Right renal pelvis (tissue), 4 donors: Measurements from ENCODE around the gene CDC6. TPM values are rescaled to one million over a fixed set of nuclear protein-coding genes. Genes with fewer than 3 reads are reported as not detected.
"Not testable (repeated sequence)": the region's sequence is repeated elsewhere in the genome, so short reads cannot be mapped to it uniquely, and the experiment has no call there.

Source experiments
- DNase-seq, 4 donors: peaks; one replicate each; pipeline ENCODE4 v3.0.0-alpha.2; 2013; ENCODE audit warnings: low read depth in 4 of 4, low spot score in 3 of 4, missing footprints in 1 of 4
- polyA plus RNA-seq, 4 donors: library from polyadenylated mRNA; unstranded; fragments of 120-200 nt; gene quantifications; one replicate each; pipeline ENCODE4 v1.2.1, GENCODE V29; 2013; ENCODE audit not compliant: insufficient read length in 4 of 4

CDC6 gene
- polyA plus RNA-seq, 4 donors, result 21.9 to 24.5 (median 24.3) TPM

DNA sequence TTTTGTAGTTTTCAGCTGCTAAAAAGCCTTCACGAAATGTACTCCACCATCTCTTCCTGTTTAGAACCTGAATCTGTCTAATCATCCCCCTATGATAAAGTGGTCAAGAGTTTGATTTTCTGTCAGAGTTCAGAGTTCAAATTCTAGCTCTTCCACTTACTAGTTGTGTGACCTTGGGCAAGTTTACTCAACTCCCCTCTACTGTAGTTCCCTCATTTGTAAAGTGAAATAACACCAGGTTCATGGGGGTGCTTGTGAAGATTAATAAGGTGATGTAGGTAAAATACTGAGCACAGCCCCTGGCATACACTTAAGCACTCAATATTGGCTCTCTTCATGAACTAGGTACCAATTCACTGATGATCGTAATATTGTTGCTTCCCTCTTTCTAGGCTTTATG lies 1.2 kb upstream of the CDC6 start:
- DNase-seq, result no peak

DNA sequence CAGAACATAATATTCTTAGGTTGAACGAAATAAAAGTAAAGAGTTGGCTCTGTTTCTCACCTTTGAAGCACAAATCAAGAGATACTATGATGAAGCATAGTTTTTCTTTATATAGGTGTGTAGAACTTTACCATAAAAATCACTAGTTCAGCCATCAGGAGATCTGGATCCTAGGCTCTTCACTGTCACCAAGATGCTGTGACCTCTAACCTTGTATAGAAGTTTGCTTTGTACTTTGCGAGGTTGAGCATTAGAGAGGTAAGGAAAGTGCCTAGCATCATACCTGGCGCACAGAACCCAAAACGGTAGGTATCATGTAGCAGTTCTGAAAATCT lies 553 bp upstream of the CDC6 start:
- DNase-seq, result no peak

GRCh38 chr17:40290629-40291280 lies 3.1 kb downstream of the CDC6 start:
- DNase-seq, result no peak

- DNase-seq, result no peak
Measured at GRCh38 chr17:40291281-40291664, 3.6 kb downstream of the CDC6 start.

- no peak for DNase-seq
Measured at GRCh38 chr17:40293363-40293762, 5.7 kb downstream of the CDC6 start.

DNA sequence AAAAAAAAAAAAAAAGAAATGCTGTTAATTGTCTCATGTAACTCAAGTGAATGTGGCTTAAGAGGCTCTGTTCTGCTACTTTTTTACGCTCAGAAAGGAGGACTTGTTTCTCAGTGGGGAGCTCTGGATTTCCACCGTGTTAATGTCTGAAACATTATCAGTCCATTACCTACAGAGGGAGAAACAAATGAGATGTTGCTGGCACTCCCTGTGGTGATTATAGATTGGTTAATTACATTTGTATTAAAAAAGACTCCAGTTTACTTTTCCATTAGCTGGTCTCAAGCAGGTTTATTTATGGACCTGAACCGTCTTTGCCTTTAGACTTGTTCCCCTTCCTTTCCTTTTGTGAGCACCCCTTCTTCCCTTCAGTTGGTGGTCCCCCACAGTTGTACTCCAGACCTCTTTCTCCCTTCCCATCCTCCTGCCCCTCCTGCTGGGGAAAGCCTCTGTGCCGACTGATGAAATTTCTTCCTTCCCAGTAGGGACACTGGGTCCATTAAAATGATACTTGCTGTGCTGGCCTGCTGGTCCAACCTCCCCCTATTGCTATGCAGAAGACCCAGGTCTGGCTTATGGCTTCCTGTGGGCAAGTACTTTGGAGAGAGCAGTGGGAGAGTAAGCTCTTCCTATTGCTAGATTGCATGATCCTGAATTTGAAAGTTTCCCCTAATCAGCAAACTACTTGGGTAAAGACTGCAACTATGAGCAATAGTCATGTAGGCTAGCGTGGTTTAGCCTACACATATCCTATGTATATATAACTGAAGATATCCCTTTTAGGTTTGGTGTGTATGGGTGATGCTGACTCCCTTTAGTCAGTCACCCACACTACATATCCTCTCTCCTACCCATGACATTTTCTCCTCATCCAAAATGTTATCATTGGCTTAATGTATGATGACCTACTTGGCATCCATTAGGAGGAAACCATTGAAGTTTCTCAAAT lies 8.1 kb downstream of the CDC6 start:
- no peak for DNase-seq

- DNase-seq, result no peak
Measured at GRCh38 chr17:40297511-40297910, 9.8 kb downstream of the CDC6 start.

GRCh38 chr17:40298726-40299125 lies 11.0 kb downstream of the CDC6 start:
- DNase-seq, result no peak

DNA sequence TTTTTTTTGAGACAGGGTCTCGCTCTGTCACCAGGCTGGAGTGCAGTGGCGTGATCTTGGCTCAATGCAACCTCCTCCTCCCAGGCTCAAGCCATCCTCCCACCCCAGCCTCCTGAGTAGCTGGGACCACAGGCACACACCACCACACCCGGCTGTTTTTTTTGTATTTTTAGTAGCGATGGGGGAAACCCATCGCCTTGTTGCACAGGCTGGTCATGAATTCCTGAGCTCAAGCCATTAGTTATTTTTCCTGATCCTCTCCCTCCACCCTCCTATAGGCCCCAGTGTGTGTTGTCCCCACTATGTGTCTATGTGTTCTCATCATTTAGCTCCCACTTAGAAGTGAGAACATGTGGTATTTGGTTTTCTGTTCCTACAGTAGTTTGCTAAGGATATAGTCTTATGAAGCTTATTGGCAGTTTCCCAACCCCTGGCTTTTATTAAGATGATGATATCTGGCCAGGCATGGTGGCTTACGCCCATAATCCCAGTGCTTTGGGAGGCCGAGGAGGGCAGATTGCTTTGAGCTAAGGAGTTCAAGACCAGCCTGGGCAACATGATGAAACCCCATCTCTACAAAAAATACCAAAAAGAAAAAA lies 11.6 kb downstream of the CDC6 start:
- DNase-seq, result not testable (repeated sequence)

GRCh38 chr17:40301315-40301714 lies 13.6 kb downstream of the CDC6 start:
- DNase-seq, result no peak

DNA sequence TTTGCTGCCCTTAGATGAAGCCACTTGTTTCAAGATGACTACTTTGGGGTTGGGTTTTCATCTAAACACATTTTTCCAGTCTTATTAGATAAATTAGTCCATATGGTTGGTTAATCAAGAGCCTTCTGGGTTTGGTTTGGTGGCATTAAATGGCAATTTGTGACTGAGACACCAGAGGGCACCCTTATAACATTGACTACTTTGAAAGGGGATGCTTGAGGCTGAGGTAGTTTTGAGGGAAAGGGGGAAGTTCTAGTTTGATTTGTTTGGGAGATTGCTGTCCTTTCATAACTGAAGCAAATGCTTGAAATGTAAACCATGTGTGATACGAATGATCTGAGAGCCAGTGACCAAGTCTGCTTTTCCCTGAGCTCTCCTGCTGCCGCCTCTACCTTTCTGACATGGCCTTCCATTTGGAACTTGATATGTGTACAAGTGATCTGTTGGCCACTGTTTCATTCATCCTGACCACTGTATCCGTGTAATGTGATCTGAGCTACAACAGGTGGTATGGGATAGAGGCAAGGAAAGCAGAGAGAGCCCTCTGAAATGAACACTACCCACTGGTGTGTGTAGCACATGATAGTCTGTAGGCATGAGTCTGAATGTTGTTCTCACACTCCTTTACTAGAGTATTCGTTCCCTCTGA lies 15.5 kb downstream of the CDC6 start:
- DNase-seq, result no peak

DNA sequence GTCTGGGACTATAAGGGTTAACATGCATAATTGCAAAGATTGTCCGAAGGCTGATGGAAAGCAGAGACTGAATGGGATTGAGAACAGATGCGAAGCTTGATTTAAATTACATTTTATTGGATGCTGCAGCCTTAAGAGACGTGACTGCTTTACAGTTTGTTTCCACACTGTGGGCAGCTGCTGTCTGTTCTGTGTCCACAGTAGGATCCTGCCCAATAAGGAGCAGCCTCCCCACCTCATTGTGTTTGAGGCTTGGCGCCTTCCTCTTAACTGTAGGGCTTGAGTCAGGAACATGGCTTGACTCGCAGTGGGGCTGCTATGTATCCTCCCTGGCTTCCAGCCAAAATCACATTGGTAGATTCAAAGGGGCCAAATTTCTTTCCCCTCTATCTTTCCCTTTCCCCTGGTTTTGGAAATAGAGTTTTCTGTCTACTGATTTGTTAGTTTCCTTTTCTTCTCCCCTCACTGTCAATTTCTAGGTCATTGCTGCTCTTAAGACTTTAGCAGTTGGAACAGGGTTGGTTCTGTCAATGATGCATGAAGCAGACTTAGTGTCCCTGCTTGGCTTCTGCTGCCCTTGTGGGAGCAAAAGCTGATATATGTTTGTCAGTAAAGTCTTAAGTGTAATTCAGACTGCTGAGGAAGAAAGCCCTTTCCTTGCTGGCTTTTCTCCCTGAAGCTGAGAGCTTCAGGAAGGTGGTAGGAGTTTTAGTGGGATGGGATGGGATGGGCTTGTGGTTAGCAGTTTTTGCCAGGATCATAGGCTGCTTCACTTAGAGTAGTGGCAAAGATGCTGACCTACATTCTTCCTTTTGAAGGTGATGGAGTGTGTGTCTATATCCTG lies 16.3 kb downstream of the CDC6 start:
- DNase-seq, result no peak

- DNase-seq, result not testable (repeated sequence)
Measured at GRCh38 chr17:40304552-40304863, 16.8 kb downstream of the CDC6 start.

GRCh38 chr17:40304866-40305265 lies 17.2 kb downstream of the CDC6 start:
- not testable (repeated sequence) for DNase-seq

GRCh38 chr17:40306395-40306794 lies 18.7 kb downstream of the CDC6 start:
- no peak for DNase-seq

- DNase-seq, result no peak
Measured at GRCh38 chr17:40307001-40307730, 19.5 kb downstream of the CDC6 start.

GRCh38 chr17:40307740-40308239 lies 20.1 kb downstream of the CDC6 start:
- DNase-seq, result no peak

- DNase-seq, result no peak
Measured at GRCh38 chr17:40309031-40309948, 21.6 kb downstream of the CDC6 start, which contains the start of gene RARA. TSS of gene RARA (plus strand) at chr17:40309180. CDS start at chr17:40331219, 22,039 bp downstream.
